RWPE2 (cell line): ENCODE results near the gene TMEM154.
A peak's percentile ranks its signal among the peaks of the same experiment; 100 is the strongest.

ENCODE experiments used
- ATAC-seq: fragments of 200-7000 bp; cut with Tn5 transposase; 3 replicates; pipeline ENCODE4 v1.9.1; 2021; ENCODE audit warnings: low read depth
- DNase-seq: peaks from one replicate; pipeline ENCODE4 v3.0.0-alpha.2; 2020; ENCODE audit warnings: low spot score
- H3K27ac ChIP-seq: fragments of 450-650 bp; 2 replicates; pipeline ENCODE4 v1.5.1; 2017; ENCODE audit warnings: mild to moderate bottlenecking; ENCODE audit not compliant: poor library complexity, severe bottlenecking
- H3K27me3 ChIP-seq: fragments of 250-450 bp; sonication (Bioruptor Pico); 2 replicates; pipeline ENCODE4 v1.5.1; 2021; ENCODE audit warnings: mild to moderate bottlenecking, moderate library complexity; ENCODE audit not compliant: insufficient read depth, poor library complexity, severe bottlenecking
- H3K36me3 ChIP-seq: fragments of 250-450 bp; sonication (Bioruptor Pico); 2 replicates; pipeline ENCODE4 v1.5.1; 2020; ENCODE audit warnings: low read depth, mild to moderate bottlenecking, moderate library complexity
- H3K4me1 ChIP-seq: fragments of 250-450 bp; sonication (Bioruptor Pico); 2 replicates; pipeline ENCODE4 v1.5.1; 2021; ENCODE audit warnings: mild to moderate bottlenecking, moderate library complexity; ENCODE audit not compliant: insufficient read depth, poor library complexity, severe bottlenecking
- H3K4me3 ChIP-seq: fragments of 250-450 bp; sonication (Bioruptor Pico); 2 replicates; pipeline ENCODE4 v1.5.1; 2021; ENCODE audit warnings: mild to moderate bottlenecking, moderate library complexity; ENCODE audit not compliant: severe bottlenecking
- H3K9me3 ChIP-seq: fragments of 250-450 bp; sonication (Bioruptor Pico); 2 replicates; pipeline ENCODE4 v1.5.1; 2021; ENCODE audit warnings: mild to moderate bottlenecking, moderate library complexity; ENCODE audit not compliant: severe bottlenecking
- TF ChIP-seq, protein P1 (sequence below): fragments of 450-650 bp; IDR thresholded peaks from one replicate; pipeline ENCODE4 v1.5.1; 2017; ENCODE audit warnings: mild to moderate bottlenecking, moderate library complexity; ENCODE audit not compliant: poor library complexity, severe bottlenecking

TMEM154 gene

DNA sequence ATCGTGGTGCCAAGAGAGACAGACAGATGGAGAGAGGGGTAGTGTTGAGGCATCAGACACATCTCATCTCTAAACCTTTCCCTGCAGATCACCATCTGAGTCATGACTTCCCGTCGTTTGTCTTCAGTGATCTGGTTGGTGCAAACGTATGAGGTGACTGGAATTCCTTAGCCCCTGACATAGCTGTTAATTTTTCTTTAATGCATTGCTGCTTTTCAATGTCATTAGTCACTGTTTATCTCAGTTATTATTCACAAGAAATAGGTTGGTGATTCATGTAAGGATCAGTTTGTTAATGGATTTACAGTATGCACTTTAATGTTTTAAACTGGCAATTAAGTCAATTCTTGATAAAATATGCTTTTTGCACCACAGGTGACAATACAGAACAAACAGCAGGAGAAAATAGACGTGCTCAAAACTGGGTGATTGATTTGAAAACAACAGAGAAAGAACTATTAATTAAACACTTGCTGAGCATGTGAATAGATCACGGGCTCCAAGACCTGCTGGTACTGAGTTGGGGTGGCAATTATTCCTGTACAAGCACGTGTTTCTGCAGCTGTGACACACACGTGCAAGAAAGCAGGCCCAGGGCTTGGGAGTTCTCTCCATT is 1.3 kb upstream of the TMEM154 start:
- DNase-seq, result peak; percentile 79
- ATAC-seq, result peak; percentile 89
- Histone ChIP-seq H3K27me3 (no peaks in the 10 kb centered on the region), H3K9me3 (no peaks in the 10 kb centered on the region), H3K27ac (peak overlapping the region; percentile 99), H3K36me3 (peaks cover 11% of the 10 kb centered on the region), H3K4me3 (no peak overlapping the region), H3K4me1 (peaks cover 45% of the 10 kb centered on the region)
- TF ChIP-seq, protein P1, sequence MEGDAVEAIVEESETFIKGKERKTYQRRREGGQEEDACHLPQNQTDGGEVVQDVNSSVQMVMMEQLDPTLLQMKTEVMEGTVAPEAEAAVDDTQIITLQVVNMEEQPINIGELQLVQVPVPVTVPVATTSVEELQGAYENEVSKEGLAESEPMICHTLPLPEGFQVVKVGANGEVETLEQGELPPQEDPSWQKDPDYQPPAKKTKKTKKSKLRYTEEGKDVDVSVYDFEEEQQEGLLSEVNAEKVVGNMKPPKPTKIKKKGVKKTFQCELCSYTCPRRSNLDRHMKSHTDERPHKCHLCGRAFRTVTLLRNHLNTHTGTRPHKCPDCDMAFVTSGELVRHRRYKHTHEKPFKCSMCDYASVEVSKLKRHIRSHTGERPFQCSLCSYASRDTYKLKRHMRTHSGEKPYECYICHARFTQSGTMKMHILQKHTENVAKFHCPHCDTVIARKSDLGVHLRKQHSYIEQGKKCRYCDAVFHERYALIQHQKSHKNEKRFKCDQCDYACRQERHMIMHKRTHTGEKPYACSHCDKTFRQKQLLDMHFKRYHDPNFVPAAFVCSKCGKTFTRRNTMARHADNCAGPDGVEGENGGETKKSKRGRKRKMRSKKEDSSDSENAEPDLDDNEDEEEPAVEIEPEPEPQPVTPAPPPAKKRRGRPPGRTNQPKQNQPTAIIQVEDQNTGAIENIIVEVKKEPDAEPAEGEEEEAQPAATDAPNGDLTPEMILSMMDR, result no peak

DNA sequence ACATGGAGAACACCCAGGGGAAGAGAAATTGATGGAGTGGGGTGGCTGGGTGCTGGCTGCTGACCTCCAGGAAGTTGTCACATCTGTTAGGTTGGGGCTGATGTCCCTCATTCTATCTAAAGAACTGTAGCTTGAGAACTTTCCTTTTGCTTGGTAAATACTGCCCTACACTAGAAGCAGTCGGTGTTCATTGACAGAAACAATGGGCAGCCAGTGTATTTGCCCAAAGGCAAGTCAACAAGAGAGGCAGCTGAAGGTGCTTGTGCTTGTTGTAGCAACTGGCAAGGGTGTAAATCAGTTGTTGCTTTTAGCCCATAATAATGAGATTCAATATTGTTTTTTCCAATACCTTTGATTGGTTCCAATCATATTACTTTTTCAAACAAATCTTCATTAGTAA is 956 bp downstream of the TMEM154 start:
- TF ChIP-seq, protein P1, result no peak
- Histone ChIP-seq H3K9me3 (no peaks in the 10 kb centered on the region), H3K36me3 (peaks cover 20% of the 10 kb centered on the region), H3K27me3 (no peaks in the 10 kb centered on the region), H3K4me3 (peak overlapping the region; percentile 44), H3K4me1 (peaks cover 50% of the 10 kb centered on the region), H3K27ac (peak overlapping the region; percentile 99)
- no peak for DNase-seq
- ATAC-seq, result no peak

DNA sequence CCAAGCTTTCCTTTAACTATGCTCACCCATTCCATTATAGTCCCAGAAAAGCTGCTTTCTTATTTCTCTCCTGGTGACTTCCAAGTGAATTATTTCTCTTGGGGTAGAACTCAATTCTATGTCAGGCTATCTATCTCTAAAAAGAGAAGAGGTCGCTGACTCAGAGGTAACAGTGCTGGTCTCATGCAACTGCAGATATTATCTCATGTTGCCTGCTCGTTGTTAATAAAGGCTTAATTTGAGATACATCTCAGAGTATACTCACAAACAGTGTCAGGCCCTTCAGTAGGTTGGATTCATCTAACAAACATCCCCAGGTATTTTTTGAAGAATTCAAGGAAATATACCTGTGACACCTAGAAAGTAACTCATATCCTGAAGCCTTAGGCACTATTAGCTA is 2.7 kb downstream of the TMEM154 start:
- Histone ChIP-seq H3K27me3 (no peaks in the 10 kb centered on the region), H3K27ac (peak overlapping the region; percentile 99), H3K4me3 (no peak overlapping the region), H3K4me1 (peaks cover 61% of the 10 kb centered on the region), H3K36me3 (peaks cover 36% of the 10 kb centered on the region), H3K9me3 (no peaks in the 10 kb centered on the region)
- TF ChIP-seq, protein P1, result no peak
- no peak for DNase-seq
- ATAC-seq, result no peak

GRCh38 chr4:152676052-152676854 is 3.5 kb downstream of the TMEM154 start:
- Histone ChIP-seq H3K4me1 (peaks cover 53% of the 10 kb centered on the region), H3K4me3 (no peak overlapping the region), H3K27me3 (no peaks in the 10 kb centered on the region), H3K27ac (peak overlapping the region; percentile 99), H3K36me3 (peaks cover 38% of the 10 kb centered on the region), H3K9me3 (no peaks in the 10 kb centered on the region)
- no peak for DNase-seq
- TF ChIP-seq, protein P1, result no peak
- ATAC-seq, result no peak

GRCh38 chr4:152674359-152674758 is 5.4 kb downstream of the TMEM154 start:
- TF ChIP-seq, protein P1, result no peak
- ATAC-seq (no peak), DNase-seq (no peak)
- H3K27ac ChIP-seq, result peak overlapping the region; percentile 53
- no peaks in the 10 kb centered on the region for H3K27me3 ChIP-seq
- peaks cover 55% of the 10 kb centered on the region for H3K36me3 ChIP-seq
- H3K4me1 ChIP-seq, result peaks cover 42% of the 10 kb centered on the region
- no peak overlapping the region for H3K4me3 ChIP-seq
- H3K9me3 ChIP-seq, result no peaks in the 10 kb centered on the region
